Glomerular endothelial cell (primary cell): Measurements from ENCODE around the gene DUSP5. TPM values are rescaled to one million over a fixed set of nuclear protein-coding genes. Genes with fewer than 3 reads are reported as not detected.

Experiments
- DNase-seq: peaks from one replicate; pipeline ENCODE4 v3.0.0-alpha.2; 2011; ENCODE audit warnings: low read depth, low spot score; ENCODE audit errors: extremely low read depth
- total RNA-seq: library from RNA; depleted of rRNA; stranded (reverse); fragments of >200 nt; gene quantifications from 2 replicates; pipeline ENCODE4 v1.2.3, GENCODE V29; 2015

DUSP5 gene
- total RNA-seq, 1 donor from 2014 or later: 28.8 TPM

GRCh38 chr10:110479710-110480109 lies 18.0 kb upstream of the DUSP5 start:
- DNase-seq: no peak

- DNase-seq: no peak
These were observed 17.3 kb upstream of the DUSP5 start for GRCh38 chr10:110480387-110480786.

- no peak for DNase-seq
These were observed 15.8 kb upstream of the DUSP5 start for GRCh38 chr10:110481919-110482318.

GRCh38 chr10:110483633-110484032 lies 14.1 kb upstream of the DUSP5 start:
- no peak for DNase-seq

- DNase-seq: no peak
These were observed 12.2 kb upstream of the DUSP5 start for GRCh38 chr10:110485541-110485940.

- no peak for DNase-seq
These were observed 10.9 kb upstream of the DUSP5 start for GRCh38 chr10:110486680-110487410.

GRCh38 chr10:110487411-110488331 lies 10.0 kb upstream of the DUSP5 start:
- no peak for DNase-seq

- no peak for DNase-seq
These were observed 9.4 kb upstream of the DUSP5 start for GRCh38 chr10:110488332-110488681.

GRCh38 chr10:110488940-110489339 lies 8.8 kb upstream of the DUSP5 start:
- DNase-seq: no peak

GRCh38 chr10:110490640-110491039 lies 7.1 kb upstream of the DUSP5 start:
- DNase-seq: no peak

GRCh38 chr10:110491346-110491745 lies 6.4 kb upstream of the DUSP5 start:
- no peak for DNase-seq

GRCh38 chr10:110492069-110492822 lies 5.5 kb upstream of the DUSP5 start:
- DNase-seq: no peak

GRCh38 chr10:110493832-110494426 lies 3.8 kb upstream of the DUSP5 start:
- no peak for DNase-seq

GRCh38 chr10:110494532-110494931 lies 3.2 kb upstream of the DUSP5 start:
- DNase-seq: no peak

GRCh38 chr10:110495731-110496552 lies 1.8 kb upstream of the DUSP5 start:
- DNase-seq: no peak

- no peak for DNase-seq
These were observed 912 bp upstream of the DUSP5 start for GRCh38 chr10:110496553-110497437.

GRCh38 chr10:110498087-110498981 lies 627 bp downstream of the DUSP5 start:
- no peak for DNase-seq
